ENCODE results near the gene AP1M1.

- TF ChIP-seq CTCF (conservative IDR thresholded peaks at IDR 0.05) (no peak), EZH2 (IDR thresholded peaks at IDR 0.05; ENCODE audit: low read depth) (no peak)
These were observed 21.1 kb downstream of the AP1M1 start for GRCh38 chr19:16218851-16219250.

All from PC-9 (cell line).